HG02884 (cell line): ENCODE data around the gene CACNA1C.

Experiments used
- ATAC-seq: cut with Tn5 transposase; IDR thresholded peaks from one replicate; pipeline ENCODE4 v1.9.1; 2021; ENCODE audit warnings: mild to moderate bottlenecking, moderate library complexity; ENCODE audit not compliant: unreplicated experiment

The CACNA1C gene

DNA sequence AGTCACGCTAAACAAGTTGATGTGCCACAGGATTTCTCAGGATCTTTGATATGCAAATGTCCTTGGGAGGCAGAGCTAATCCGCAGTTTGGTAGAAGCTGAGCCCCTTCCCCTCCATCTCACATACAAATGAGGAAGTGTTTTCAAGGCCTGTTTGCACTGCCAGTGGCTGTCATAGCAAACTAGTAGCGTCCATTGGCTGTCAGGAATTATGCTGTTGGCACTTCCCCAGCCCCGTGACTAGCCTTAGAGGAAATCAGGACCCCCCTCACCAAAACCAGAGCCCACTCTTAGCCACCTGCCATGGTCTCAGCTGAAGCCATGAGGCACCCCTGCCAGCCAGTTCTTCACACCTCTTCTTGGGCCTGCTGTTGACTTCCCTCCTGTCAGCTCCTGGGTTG is 253.9 kb downstream of the CACNA1C start:
- ATAC-seq: no peak

DNA sequence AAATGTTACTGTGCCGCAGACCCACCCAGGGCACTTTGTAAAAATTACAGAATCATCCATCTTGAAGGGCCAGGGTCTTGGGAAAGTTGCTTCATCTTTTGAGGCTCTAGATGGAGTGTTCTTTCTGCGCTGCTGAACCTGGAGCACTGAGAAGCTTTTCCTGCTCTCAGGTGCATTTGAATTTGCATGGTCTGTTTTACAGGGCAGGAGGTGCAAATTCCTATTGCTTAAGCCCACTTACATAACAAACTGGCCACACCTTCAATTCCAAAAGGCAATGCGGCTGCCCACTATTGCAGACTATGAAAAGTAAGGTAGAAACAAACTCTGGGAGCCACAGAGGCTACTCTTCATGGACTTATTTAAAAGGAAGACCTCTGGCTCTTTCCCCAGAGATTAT is 254.8 kb downstream of the CACNA1C start:
- ATAC-seq: no peak

DNA sequence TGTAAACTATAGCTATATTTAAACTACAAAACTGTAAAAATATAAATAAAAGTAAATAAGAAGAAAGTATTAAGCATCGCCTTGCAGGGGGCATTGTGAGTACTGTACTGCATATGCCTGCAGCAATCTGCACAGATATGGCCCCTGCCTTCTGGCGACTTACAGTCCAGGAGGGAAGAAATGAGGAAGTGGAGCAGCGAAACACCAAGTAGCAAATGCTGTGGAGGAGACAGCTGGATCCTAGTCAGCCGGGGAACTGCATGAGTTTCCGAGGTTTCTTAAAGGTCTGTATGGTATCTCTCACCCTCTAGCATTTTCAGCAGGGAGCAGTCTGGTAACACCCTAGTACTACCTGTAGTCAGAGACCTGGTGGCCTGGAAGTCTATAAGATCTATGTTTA is 256.9 kb downstream of the CACNA1C start:
- no peak for ATAC-seq

DNA sequence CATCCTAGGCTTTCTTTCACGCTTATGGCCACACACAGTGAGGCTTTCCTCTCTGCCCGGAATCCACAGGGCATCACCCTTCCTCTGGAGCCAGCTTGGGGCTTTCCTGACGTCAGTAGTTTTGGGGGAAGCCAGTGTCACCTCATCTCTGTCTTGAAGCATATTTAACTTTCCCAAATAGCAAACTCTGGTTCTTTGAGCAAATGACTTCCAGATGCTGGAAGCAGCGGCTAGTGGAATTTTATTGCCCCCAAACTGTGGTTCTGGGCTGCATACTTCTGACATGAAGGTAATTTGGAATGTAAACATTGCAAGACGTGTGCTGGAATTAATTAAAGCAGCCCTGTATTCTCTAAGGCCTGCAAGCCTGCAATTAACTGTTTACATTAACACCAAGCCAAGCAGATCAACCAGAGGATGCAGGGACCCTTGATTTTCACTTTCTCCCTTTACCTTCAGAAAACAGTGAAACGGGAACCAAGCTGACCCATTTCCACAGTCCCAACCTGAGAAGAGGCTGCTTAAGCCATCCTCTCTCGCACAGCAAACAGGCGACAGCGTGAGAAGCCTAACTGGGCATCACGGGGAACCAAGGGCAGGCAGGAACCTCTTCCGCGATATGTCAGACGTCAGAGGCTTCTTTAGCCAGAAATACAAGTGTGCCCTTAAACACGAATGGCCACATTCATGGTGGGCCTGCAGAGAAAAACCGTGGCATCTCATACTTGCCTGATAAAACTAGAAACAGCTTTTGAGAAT is 258.4 kb downstream of the CACNA1C start:
- no peak for ATAC-seq

DNA sequence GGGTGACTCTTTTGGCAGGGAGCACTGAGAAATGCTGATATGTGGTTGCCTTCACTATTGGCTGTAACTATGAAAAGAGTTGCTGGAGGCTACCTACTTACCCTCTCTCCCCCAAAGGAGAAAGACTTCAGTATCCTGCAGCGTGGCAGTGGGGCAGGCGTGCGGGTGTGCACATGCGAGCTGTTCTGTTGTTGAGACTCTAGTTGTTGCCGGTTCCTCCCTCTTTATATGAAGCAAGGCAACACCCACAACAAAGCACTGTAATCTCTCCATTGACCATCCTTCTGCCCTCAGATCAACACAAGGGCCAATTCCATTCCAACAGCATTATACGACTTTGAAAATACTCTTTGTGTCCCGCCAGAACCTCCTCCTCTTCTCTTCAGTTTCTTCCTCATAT is 259.4 kb downstream of the CACNA1C start:
- no peak for ATAC-seq

DNA sequence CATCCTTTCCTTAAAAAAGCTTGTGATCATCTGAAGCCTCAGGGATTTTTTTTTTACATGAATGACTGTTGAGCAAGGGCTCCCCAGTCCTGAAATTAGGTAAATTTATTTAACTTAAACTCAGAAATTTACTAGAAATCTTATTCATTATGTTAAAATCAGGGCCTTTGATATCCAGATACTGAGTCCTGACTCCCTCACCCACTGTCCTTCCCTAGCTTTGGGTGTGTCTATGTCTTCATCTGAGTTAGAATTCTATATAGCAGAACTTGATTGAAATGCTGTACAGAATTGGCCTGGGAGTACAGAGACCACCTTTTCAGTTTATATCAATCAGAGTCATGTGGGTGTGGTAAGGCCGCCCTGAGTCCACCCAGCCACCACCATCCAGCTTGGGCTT is 260.0 kb downstream of the CACNA1C start:
- ATAC-seq: no peak

DNA sequence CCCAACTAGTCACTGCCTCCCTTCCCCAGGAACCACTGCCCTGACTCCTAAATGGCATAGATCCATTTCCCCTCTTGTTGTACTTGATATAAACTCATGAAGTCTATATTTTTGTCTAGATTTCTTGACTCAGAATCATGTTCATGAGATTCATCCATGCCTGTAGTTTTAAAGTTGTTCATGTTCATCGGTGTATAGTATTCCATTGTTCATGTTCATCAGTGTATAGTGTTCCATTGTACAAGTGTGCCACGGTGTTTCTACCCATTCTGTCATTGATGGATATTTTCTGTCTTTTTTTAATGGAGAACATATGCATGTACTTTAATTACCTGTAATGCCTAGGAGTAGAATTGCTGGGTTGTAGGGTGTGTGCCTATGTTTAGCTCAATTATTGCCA is 261.7 kb downstream of the CACNA1C start:
- no peak for ATAC-seq

DNA sequence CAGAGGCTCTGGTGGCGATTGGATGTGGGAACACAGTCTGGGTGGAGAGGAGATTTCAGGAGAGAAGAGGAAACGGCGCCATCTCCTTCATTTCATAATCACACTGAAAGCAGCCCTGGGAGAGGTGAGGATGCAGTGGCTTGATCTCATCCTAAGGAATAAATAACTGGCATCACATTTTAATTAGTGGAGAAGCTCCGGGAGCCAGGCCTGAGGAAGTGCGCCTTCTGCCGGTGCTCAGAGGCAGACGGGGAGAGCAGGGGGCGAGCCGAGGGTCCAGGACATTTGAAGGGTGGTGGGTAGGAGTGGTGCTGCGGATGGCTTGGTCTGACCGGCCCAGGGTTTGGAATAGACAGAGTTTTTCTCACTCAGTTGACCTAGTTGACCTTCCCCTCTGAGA is 265.0 kb downstream of the CACNA1C start:
- ATAC-seq: no peak

DNA sequence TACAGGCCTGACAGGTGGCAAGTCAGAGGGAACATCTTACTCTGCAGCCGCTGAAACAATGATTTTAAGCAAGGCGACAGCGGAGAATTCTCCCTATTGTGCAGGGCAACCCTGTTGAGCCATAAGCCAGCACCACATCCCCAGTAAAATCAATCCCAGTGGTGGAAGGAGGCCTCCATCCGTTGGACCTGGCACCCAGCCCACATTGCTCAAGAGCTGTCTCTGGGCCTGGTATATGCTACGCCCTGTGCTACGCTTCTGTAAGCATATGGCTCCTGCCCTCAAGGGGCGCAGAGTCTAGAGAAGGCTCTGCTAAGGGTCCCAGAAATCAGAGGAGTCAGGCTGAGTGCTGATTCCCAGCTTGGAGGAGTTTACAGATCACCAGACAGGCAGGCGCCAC is 265.5 kb downstream of the CACNA1C start:
- no peak for ATAC-seq

DNA sequence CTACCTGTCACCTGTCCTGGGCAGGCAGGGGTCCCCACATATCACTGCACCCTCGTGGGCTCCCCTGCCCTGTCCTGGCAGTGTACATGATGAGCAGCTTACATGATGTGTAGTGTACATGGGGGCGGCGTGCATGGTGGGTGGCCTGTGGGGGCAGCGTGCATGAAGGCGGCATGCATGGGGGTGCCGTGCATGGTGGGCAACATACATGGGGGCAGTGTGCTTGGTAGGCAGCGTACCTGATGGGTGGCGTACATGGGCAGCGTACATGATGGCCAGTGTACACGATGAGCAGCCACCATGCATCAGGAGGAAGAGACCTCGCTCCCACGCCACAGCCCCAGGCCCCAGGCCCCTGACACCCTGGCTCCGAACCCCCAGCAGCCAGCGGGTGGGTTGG is 266.3 kb downstream of the CACNA1C start:
- no peak for ATAC-seq

DNA sequence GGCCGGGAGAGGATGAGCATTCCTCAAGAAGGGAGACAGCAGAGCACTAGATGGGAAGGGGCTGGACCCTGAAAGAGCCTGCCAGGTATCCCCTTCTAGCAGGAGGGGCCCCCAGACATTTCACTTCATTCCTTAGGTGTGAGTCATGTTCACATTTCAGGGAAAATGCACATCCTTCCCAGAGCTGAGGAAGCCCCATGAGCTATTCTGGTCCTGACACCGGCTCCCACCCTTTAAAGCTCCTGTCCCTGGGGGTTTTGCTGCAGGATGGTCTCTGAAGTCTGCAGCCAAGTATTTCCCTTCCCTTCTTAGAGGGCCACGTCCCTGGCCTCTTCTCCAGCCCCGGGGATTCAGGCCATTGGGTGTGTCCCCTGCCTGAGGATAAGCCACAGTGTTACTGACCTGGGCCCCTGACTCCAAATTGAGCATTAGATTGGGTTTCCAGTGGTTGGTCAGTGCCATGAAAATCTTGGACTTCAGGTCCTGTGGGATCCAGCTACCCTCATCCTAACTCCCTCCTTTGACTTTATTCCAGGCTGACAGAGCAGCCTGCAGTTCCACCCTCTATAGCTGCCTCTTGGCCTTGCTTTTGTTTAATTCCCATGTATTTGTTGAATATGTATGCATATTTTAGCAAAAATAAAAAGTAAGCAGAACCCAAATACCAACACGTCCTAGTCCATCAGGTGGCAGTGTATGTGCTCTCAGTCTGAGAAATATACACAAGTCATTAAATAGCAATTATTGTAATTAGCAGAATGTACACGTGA is 267.1 kb downstream of the CACNA1C start:
- no peak for ATAC-seq

DNA sequence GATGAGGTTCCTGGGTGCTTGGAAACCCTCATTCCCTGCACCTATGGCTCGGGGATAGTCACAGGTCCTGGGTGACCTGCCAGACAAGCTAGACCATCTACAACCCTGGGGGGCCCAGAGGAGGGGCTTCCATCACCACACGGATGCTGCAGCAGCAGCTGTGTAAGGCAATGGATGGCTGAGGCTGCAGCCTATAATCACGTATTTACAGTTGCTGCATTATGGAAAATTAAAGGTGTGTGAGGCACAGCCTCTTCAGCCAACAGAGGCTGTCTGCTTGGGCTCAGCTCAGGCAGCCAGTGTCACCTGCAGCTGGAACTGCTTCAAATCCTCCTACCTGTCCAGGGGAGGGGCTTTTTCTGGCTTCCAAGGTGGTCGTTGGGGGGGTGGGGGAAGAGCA is 268.1 kb downstream of the CACNA1C start:
- ATAC-seq: no peak

DNA sequence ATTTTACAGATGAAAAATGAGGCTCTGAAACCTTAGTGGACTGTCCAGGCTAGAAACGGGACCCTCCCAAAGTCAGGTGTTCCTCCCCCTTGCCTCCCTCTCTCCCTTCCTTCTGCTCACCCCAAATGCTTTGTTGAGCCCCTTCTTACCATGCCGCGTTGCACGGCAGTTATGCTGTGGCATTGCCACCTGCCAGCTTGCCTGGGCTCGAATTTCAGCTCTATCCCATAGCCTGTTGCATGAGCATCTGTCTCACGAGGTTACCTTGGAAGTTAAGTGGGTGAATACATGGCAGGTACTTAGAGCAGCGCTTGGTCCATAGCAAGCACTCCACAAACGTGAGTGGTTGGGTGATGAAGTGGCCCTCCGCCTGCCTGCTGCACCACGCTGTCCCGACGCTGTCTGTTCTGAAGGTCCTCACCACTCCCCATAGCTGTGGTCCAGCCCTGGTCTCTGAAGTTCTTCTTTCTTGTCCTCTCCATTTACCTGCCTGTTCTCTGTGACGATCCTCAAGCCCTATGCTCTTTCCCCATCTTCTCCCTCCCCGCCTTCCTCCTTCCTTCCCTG is 269.9 kb downstream of the CACNA1C start:
- no peak for ATAC-seq

DNA sequence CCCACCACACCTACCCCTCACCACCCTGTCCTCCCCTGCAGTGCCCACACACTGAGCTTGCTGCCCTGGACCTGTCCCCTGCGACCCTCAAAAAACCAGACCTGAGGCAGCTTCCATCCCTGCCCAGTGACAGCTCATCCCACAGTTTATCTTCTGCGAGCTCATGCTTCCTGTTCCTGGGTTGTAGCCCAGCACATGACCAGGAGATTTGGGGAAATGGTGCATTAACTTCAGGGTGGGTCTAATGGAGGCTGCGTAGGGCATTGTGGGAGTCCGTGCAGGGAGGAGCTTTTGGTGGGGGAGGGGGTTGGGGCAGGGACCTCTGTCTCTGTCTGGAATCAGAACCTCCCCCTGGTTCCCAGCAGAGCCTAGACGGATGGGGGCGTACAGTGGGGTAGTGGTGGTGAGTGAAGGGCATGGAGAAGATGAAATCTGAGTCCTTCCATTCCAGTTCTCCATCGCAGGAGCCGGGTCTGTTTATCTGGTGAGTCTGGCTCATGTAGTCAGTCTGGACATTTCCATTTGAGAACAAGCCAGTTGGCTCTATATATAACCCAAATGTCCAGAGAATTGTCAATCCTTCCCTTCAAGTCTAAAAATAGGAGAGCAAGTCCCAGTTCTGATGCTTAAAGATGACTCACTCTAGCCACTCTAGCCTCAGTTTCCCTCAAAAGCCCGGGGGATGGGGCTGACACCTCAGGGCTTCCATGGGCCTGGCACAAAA is 270.9 kb downstream of the CACNA1C start:
- ATAC-seq: no peak

DNA sequence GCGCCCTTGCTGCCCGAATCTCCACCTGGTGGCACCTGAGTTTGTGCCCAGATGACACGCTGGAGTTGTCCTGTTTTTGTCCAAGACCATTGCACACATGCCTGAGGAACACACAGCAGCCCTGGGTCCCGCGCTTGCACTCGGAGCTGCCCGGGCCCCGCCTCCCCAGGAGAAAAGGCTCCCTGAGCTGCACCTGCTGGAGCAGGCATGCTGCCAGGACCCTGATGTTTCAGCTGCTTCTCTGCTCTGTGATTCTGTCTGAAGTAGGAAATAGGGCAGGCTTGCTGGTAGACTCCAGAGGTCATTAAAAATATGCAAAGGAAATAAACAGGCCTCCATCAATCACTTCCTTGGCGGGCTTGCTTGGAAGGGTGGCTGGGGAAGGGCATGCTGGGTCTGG is 271.6 kb downstream of the CACNA1C start:
- no peak for ATAC-seq

DNA sequence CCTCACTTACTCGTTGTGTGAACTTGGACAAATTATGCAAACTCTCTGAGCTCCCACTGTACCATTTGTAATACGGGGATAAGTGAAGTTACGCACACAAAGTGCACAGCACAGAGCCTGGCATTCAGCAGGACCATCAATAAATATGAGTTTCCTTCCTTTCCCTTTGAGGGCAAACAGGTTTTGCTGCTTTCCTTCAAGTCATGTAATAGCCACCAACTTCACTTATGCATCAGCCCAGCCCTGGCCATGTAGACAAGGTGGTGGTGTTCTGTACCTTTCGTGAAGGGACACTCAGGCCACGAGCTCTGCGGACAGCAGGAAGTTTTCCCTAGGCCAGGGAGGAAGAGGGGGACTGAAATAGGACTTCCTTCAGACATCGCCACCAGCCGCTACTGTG is 272.7 kb downstream of the CACNA1C start:
- ATAC-seq: no peak

DNA sequence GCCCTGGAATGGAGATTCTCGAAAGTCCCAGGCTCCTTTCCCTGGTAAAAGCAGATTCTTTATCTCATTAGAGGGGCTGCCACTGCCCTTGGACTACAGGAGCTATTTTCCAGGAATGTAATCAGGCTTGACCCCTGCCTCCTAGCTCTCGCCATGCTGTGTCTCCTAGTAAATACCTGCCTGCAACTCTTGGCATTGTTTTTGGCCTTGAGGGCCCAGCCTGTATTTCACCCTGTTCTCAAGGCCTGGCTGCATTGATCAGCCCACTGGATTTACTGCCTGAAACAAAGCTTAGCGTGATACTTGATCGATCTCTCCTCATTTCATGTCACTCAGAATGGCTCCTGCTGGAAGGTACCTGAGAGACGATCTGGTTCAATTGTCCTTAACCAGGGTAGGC is 273.7 kb downstream of the CACNA1C start:
- no peak for ATAC-seq

DNA sequence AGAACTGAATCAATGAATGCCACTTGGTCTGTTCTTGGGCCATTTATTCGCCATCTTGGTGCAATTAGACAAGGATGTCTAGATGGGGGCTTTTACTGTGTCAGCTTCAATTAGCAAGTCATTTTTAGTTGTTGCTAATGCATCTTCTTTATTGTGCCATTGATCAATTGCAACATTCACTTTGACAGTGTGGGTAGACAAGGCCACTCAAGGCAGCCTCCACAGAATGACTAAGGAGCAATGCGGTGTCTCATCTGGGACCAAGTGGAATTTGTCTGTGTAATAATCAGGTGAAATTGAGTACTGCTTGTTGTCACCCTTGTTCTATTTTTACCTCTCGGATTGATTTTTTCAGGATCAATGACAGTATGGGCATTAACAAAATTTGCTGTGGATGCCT is 275.9 kb downstream of the CACNA1C start:
- no peak for ATAC-seq

DNA sequence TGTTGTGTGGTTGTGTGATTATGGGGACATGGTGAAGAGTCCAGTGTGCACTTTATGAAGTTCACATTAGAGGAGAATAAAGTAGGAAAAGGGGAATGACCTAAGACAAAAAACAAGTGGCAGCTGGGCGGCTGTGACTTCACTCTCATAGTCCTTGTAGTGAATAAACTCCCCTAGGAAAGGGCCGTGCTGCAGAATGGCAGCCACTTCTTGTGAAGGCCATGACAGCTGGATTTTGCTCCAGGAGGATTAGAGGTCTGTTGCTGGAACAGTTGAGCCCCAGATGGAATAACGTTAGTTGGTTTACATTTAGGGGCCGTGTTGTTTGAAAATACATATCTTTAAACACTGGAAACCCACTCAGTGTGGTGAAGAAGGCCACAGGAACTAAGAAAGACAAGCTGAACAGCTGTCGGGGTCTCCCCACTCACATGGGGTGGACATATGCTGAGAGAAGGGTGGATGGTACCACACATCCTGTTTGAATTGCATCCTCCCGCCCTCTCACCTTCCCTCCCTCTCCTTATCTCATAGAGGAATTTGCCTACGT is 276.9 kb downstream of the CACNA1C start:
- no peak for ATAC-seq

DNA sequence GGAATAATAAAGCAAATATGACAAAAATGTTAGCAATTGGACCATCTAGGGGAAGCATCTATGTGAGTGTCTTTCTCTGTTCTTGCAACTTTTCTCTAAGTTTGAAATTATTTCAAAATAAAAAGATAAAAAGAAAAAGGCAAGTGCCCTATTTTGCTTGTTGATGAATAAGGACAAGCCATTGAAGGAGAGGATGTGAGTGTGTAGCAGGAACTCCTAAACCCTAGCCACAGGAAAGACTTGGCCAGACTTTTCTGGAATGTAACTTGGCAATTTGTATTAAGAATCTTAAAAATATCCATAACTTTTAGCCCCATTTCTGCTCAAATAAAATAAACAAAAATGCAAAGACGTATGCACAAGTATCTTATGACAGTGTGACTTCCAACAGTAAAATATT is 279.4 kb downstream of the CACNA1C start:
- no peak for ATAC-seq

DNA sequence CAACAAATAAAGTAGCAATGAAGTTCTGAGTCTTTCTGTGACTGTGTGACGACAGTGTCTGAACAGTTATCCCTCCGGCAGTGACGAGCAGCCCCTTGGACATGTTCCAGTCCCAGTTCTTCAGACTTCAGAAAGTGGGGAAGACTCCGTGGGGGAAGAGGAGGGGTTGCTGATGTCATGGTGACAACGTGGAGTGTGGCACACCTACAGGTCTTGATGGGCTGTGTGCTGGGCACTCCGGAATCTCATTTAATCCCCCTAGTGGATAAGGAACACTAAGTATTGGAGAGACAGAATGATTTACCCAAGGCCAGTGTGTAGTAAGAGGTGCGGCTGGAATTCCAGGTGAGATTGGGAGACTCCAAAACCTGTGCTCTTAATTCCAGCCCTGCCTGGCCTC is 280.2 kb downstream of the CACNA1C start:
- ATAC-seq: no peak
